HG03039 (cell line): Measurements from ENCODE around the gene GUCY2F.

Experiments
- ATAC-seq: cut with Tn5 transposase; IDR thresholded peaks from one replicate; pipeline ENCODE4 v1.9.1; 2021; ENCODE audit warnings: mild to moderate bottlenecking, moderate library complexity; ENCODE audit not compliant: unreplicated experiment

The GUCY2F gene

DNA sequence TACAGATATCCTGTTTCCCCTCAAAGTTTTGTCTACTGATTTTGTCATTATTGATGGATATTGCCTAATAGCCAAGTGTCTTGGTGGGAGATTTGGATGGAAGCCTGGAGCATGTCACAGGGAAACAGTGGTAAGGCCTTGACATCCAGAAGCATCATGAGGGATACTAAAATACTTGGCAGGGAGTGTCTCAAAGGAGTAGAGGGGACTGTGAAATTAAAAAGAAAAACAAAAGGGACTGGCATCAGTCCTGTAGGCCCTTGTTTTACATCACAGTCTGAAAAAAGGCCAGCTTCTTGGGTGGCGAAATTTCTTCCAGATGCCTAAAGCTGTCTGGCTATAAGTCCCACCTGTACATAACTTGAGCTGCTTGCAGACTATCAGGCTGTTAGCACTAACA lies 83.8 kb downstream of the GUCY2F start:
- ATAC-seq, result no peak

DNA sequence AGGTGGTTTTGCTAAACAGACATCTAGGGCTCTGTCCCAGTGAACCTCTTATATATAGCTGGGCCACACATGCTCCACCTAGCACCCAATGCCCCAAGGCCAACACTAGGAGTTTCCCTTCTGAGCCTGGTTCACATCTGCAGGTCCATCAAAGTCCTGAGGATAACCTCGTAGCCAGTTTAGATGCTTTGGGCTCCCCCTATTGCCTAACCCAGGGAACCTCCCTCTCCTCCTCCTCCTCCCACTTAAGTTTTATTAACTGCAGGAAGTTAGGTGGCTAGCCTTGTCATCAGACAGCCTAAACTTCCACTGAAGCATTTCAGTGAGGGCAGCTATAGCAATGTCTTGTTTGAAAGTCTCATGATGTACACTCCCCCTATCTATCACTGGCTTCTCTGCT lies 88.0 kb downstream of the GUCY2F start:
- no peak for ATAC-seq

DNA sequence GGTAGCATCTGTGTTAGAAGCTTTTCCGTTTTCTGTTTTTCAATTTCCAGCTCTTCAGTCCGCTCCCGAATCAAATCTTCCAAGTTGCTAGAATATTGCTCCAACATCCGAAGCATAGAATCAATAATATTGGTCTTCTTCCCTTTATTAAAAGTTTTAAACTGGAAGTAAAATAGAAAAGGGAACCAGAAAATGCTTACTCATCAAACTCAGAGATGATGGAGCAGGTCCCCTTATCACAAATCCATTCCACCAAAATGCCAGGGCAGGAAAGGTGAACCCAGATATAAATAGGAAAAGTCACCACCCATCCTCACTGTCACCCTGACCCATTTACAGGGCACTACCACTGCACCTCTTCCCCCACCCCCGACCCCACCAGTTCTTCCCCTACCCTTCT lies 89.0 kb downstream of the GUCY2F start:
- no peak for ATAC-seq

DNA sequence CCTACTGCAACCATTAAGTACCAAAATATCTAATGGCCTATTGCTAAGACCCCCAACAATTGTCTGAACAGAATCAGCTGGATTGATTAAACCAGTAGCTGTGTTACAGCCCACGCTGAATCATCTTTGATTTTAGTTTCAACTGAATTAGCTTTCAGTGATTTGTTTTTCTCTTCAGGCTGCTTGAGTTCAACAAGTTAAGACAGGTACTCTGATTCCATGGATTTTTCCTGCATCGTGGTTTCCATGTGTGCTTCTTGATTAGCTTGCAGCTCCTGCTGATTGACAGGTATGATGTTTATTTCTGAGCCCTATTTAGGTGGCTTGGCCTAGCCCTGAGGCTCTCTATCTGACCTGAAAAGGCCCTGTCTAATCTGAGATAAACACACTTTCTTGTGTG lies 91.3 kb downstream of the GUCY2F start:
- ATAC-seq, result no peak

DNA sequence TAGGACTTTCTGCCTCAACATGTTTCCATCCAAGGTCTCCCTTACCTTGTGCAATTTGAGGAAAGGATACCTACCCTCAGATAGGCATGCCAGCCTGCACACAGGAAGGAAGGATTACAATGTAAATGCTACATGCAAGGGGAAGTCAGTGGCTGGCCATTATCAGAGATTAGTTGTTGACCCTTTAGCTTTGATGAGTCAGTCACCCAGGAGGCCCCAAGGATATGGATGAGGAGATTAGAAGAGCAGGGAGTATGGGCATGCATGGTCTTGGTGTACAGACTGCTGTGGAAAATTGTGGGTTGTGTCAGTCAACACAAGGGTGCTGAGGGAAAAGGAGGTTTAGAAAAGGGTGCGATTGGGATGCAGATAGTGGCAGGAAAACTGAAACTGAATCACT lies 92.0 kb downstream of the GUCY2F start:
- no peak for ATAC-seq

DNA sequence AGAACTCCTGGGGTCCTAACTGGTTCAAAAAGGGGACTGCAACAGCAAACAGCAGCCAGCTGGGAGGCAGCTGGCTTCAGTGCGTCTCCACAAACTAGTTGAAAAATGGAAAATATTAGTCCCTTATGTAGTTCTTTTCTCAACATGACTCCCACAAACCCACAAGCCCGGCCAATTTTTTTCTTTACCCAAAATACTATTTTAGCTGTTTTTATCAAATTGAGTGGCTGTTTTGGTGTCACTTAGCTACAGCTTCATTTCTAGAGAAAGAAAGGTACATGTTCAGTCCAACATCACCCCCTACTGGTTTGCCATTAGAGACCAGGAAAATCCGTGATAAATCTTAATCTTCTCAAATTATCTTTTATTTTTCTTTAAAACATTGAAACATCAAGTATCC lies 97.2 kb downstream of the GUCY2F start:
- no peak for ATAC-seq

DNA sequence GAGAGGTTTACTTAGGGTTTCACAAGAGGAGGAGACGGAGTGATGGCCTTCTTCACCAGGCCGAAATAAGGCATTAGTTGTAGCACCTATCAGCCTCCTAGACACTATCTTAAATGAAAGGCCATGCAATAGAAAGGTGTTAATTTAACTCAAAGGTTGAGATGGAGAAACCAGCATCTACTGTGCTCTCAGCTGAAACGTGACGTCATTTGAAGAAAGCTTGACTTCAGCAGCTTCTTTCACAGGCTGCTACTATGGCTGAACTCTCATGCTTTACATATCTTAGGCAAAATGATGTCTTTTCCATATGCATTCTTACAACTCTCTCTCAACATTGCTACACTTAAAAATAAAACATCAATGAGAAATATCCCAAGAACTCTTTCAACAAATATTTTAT lies 99.6 kb downstream of the GUCY2F start:
- ATAC-seq, result no peak

DNA sequence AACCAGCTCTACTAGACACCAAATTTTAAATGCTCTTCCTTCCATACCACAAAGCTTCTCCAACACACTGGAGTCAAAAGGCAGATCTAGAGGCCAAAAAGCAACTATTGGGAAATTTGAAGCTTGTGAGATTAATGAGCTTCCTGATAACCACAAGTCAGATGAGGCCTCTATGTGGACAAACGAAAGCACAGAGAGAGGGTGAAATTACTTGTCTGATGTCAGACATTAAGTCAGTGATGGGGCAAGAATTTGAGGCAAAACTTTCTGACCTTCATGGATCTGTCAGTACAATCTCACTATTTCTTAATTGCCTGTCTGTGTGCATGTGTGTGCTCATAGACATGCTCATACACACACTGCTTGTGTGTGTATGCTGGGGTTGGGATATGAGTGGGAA lies 103.6 kb downstream of the GUCY2F start:
- ATAC-seq, result no peak

DNA sequence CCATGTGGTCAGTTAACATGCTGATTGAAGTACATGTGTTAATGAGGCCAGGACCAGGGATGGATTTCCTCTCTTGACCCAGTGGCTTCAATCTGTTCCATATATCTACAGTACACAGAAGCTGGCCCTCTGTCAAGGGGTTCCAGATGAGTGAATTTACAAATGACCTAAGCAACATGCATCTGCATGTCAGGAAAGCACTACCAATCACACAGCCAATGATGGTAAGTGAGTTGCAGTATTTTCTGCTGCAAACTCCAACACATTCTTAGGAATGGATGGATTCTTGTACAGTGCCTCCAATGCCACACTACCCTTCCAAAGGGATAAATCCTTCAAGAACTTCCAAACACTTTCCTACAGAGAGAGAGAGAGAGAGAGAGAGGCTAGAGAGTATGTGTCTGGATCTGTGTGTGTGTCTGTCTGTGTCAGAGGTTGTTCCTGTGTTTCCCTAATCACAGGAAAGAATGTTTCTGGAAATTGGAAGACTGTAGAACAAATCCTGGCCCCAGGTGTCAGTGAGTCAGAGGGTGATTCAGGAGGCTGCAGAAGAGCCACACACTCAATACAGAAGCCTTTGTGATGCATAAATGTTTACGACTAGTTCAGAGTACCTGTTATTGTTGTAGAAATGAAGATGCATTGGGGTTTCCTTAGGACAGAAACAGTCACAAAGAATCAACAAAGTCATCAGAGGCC lies 107.5 kb downstream of the GUCY2F start:
- no peak for ATAC-seq

DNA sequence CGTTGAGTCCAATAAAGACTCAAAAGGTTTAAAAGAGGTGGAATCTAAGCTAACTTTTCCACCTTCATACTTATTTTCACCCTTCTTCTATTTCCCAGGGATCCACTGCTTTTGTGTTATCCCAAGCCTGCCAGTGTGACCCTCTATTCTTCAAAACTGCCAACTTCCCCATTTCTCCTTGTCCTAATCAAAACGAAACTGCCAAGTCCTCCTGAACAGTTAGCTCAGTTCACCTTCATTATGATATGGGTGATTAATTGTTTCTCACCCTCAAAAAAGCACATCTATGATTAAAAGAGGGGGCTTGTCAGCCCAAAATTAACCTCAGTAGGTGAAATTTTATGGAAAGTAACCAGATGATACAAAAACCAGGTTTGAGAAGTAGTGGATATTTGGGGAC lies 108.4 kb downstream of the GUCY2F start:
- no peak for ATAC-seq

DNA sequence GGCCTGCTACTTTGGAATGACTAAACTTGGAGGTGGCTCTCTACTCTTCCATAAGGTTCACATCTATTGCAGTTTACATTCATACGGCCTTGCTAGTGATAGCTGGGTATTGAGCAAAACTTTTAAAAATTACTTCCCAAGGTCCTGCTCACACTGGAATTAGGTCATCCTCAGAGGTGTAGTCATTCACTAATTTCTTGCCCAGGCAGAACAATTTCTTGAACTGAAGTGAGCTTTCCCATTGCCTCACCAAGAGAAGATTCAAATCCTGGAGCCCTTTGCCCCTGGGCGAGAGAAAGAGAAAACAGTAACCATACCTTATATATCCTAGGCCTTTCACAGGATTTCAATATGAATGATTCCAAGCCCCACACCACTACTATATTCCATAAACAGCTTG lies 109.2 kb downstream of the GUCY2F start:
- no peak for ATAC-seq

DNA sequence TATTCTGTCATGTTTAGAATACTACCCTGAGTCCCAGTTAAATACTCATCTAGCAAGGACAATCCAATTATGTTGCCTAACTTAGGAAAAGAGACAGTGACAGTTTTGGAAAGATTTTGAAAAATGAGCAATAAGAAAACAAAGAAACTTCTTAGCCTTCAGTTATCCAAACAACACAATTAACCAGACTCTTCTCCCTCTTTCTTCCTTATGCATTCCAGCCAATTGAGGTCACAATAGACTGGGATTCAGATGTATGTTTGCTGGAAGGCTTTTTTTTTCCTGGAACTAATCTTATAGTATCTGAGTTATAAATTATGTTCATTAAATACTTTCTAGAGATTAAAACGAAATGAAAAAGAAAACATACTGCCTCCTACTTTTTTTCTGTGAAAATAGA lies 109.6 kb downstream of the GUCY2F start:
- no peak for ATAC-seq

DNA sequence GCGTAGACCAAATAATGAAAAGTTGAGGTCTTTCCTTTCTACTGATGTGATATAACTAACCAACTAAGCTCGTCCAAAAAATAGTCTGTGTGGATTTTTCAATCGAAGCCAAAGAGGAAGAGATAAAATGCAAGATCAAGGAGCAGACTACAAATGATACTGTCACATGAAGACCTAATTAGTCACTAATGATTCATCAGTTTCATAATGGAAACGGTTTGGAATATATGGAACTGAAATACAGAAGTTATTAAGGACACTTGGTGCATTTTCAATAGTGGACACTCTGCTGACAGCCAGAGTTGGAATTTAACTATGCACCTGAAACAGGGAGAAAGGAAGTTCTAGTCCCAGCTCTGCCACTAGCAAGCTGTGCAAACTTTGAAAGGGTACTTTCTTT lies 119.8 kb downstream of the GUCY2F start:
- no peak for ATAC-seq

DNA sequence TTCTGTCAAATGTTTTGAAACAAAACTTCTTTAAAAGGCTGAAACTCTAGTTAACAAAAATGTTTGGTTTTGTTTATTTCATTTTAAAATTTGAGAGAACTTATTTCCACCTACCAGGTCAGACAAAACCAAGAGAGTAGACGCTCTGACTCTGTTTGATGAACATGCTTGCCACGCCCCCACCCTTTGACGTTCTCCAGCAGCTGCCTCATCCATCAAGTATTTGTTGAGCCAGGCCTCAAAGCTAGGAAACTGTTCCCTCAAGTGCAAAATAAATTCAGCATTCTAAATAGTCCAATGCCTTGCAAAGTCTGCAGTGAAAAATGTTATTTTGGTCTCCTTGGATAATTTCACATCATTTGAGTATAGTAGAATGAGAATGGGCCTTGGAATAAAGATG lies 121.6 kb downstream of the GUCY2F start:
- ATAC-seq, result no peak

DNA sequence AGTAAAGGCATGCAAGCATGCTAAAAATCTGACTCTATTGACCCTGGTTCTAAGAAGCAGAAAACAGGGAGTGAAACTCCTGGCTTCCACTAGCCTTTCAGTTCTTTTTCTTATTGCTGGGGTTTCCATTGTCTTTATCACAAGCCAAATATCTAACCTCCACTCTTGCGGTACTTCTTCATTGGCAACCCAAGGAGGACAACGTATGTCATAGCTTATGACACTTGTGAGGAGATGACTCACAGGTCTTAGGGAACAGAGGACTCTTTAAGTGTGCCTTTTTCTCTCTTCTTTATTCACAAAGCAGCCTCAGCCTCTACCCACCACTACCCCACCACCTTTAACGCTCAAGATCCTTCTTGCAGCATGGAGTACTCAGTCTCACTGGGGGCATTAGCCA lies 124.2 kb downstream of the GUCY2F start:
- no peak for ATAC-seq

DNA sequence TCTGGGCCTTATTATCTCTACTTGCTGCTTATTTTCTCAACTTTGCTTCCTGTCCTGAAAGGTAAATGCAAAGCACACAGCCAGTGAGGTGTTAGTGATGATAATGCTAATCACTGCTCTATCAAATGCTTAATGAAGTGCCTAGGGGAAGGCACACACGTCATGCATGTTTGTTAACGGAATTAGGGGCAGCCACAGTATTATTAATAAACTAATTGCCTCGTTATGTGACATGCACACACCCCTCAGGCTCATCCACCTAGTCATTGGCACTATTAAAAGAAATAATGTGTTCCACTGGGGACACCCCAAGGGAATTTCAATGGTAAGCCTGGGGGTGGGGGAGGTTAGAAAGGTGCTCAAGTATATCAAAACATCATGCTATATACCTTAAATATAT lies 125.2 kb downstream of the GUCY2F start:
- ATAC-seq, result no peak

DNA sequence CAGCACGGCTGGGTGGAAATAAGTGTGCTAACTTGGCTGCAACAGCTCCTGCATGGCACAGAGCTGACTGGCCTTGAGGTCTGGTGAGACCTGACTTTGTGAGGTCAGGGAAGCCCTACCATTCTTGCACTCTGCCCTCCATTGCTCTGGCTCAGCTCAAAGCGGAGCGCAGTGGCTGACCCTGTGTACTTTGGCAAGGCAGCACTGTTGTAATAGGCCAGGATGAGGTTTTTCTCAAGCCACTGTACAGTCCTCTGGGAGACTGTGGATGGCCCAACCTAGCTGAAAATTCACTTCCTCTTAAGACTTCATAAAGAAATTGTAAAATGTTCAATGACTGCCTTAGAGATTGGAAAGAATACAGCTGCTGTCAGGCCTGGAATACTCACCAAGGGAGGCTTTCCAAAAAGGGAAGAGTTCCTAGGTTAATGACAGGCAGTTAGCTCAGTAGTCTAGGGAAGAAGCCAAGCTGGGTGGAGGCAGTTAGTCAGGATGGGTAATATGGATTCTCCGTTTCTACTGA lies 129.8 kb downstream of the GUCY2F start:
- no peak for ATAC-seq

DNA sequence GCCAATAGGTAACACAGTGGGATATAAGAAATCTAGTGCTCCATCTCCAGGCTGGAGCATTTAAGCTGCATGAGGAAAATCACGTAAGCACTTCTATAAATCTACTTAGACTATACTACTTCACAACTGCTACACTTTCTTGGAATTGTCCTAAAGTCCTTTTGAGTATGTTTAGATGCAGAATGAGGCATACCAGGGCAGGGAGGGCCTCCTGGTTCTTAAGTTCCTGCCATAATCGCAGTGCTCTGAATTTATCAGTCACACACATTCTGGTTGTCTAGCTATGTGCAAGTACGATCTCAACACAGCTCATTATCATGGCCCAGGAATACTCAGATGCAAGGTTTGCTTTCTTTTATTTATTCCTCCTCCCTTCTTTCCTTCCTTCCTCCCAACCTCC lies 130.3 kb downstream of the GUCY2F start:
- no peak for ATAC-seq

DNA sequence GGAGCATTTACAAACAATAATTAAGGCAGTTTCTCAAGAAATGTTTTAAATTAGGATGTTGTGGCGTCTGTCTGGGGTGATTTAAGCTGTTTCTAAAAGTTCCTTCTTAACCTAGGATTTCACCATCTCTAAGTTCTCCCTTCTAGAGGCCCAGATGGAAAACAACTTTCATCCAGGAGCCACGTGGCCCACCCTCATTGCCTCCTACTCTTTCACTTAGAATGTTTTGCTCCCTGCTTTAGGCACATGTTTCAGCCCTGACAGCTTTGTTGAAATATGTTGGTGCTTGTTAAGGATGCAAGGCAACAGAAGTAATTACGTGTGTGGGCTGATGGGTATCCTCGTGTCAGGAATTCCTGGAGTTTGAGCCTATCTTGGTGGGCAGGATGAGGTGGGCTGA lies 131.3 kb downstream of the GUCY2F start:
- ATAC-seq, result no peak

DNA sequence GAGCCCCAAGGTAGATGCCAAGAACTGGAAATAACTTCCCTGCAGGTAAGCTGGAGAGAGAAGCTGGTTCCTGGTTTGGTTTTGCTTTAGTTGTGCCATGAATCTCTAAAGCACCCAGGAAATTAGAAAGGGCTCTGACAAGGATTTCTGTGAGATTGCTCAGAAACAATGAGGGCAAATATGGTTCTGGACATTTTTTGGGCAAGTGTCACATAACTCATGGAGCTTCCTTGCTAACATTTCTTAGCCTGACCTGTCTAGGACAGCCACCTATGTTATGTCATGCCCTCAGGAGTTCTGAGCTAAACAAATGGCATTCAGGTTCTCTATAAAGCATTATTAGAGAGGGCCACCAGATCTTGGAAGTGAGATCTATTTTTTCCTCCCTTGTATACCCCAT lies 131.8 kb downstream of the GUCY2F start:
- ATAC-seq, result no peak

DNA sequence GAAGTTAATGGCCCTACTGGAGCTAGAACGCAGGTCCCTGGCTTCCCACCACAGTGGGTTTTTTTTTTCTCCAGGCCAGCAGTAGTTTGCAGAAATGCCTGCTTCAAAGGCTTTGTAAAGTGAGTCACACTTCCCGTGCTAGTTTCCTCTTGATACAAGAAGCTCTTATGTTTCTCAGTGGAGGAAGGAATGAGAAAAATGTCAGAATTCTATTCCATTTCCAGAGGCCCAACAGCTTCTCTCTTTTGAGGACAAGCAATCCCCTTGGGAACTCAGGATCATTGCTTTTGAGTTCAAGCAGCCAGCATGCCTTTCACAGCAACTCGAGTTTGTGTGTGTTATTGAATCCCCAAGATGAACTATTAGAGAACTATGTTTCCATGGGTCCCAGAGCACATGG lies 134.3 kb downstream of the GUCY2F start:
- no peak for ATAC-seq

DNA sequence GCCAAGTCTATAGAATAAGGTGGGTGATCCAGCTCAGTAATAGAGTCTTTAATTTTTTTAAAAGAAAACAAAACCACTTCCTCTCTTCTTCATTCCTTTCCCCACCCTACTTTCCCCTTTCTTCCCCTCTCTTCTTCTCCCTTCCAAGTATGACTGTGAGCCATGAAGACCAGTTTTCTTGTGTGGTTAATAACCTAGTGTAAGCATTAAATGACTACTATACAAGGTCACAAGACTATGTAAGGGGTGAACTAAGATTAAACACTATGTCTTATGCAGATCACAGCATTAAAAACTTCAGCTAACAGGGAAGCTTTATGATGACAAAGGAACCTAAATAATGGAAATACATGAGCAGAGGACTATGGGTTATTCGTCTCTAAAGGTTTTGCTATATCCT lies 135.4 kb downstream of the GUCY2F start:
- ATAC-seq, result no peak

DNA sequence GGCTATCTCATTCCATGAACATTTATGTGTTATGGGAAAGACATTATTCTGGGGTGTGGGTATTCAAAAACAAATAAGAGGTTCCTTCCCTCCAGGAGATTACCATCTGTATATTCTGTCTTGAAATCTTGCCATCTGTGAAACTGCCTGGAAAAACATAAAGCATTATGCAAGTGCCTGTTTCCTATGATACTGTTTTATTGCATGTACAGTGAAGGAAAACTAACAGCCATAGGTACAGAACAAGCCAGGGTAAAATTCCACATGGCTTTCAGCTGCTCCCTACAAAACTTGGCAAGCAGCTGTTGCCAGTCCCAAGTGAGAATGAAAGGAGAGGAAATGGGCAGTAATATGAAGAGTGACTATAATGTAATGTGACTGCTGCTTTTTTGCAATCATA lies 136.0 kb downstream of the GUCY2F start:
- ATAC-seq, result no peak
